EH (cell line): Measurements from ENCODE around the gene SASH3.

Experiments
- DNase-seq: peaks from one replicate; pipeline ENCODE4 v3.0.0-alpha.2; 2015; ENCODE audit warnings: low read depth

The SASH3 gene

DNA sequence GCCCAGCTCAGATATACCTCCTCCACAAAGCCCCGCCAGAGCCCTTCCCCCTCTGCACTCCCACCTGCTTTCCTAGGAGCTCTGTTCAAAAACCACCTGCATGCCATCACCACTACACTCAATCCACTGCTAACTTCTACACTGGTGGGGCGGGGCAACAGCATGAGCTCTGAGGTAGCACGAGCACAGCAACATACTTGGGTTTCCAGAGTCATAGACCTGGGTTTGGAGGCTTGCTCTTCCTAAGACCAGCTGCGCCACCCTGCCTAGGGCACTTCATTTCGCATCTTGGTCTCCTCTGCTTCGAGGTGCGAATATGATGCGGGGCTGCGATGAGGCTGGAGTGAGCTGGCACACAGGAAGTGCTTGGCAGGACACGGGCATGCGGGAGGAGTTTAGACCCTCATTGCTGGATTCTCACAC, 3.6 kb downstream of the SASH3 start:
- no peak for DNase-seq

GRCh38 chrX:129784371-129784770, 4.6 kb downstream of the SASH3 start:
- no peak for DNase-seq

- no peak for DNase-seq
These were observed 5.6 kb downstream of the SASH3 start for GRCh38 chrX:129785160-129785947.

DNA sequence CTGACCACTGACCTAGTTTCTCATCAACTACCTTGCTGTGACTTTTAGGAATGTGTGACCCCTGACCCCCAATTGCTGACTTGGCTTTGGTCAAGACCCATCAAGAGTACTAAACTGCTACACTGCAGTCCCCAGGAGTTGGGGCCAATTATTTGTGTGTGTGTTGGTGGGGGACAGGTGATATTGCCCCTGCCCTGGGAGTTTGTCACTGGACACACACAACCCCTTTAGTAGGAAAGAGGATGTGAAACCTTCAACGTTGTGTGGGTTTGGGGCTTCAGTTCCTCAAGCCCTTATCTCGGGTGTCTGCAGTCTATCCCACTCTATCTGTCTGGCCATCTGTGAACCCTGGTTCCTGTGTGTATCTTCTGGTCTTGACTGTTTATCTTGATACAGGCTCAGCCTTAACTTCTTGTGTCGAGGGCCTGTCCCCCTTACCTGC, 6.5 kb downstream of the SASH3 start:
- DNase-seq: no peak

DNA sequence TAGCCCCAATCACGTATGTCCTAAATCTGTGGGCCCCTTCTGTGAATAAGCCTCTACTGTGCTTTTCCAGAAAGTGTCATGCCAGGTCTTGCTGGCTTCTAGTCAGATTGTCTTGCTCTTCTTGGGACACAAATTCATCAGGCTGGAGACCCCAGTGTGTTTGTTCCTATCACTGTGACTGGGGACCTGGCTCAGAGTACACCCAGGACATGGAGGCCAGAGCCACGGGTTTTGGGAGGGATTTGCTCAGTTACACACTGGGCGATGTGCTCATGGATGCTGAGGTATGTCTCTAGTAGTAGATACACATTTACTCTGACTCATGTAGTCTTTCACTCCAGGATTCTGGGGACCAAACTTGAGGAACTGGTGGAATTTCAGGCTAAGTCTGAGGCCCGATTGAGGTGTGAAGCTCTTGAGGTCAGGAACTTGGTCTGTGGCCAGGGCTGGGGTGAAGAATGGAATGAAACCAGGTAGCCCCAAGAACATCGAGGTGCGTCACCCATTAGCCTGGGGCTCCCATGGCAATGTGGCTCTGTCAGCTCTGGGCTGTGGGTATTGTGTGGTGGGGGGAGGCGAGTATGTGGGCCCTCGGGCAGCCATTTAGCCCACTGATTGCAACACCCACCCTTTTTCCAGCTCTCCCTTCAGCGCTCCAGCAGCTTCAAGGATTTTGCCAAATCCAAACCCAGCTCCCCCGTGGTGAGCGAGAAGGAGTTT, 7.7 kb downstream of the SASH3 start:
- no peak for DNase-seq

GRCh38 chrX:129788527-129788926, 8.8 kb downstream of the SASH3 start:
- DNase-seq: no peak

- no peak for DNase-seq
These were observed 10.4 kb downstream of the SASH3 start for GRCh38 chrX:129790146-129790545.

DNA sequence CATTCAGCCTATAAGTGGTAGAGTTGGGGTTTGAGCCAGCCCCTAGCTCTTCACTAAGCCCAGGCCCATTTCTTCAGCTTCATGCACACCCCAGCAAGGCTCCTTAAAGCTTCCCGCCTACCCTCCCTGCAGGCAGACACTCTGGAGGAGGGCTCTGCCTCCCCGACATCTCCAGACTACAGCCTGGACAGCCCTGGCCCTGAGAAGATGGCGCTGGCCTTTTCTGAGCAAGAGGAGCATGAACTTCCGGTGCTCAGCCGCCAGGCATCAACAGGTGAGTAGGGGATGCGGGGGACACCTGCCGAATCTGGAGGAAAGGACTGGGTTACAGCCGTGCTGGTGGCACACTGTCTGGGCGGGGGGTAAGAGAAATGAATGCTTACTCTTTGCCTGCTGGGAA, 11.1 kb downstream of the SASH3 start:
- DNase-seq: no peak

GRCh38 chrX:129791336-129791735, 11.6 kb downstream of the SASH3 start:
- no peak for DNase-seq

- DNase-seq: no peak
These were observed 12.3 kb downstream of the SASH3 start for GRCh38 chrX:129791961-129792570.

DNA sequence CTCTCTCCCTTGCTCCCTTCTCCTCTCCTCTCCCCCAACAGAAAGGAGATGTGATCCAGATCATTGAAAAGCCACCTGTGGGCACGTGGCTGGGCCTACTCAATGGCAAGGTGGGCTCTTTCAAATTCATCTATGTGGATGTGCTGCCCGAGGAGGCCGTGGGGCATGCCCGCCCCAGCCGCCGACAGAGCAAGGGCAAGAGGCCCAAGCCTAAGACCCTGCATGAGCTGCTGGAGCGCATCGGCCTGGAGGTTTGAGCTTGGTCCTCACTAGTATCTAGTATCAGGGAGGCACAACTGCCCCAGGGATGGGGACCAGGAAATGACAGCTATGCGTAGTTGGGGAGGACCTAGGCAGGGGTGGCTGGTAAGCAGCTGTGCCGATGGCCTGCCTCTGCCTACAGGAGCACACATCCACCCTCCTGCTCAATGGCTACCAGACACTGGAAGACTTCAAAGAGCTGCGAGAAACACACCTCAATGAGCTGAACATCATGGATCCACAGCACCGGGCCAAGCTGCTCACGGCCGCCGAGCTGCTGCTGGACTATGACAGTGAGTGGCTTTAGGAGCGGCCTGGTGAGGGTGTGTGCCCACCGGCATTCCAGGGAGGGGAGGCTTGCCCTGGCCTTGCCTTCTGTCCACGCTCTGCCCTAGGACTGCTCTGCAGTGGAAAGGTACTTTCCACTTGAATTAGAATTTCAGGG, 13.0 kb downstream of the SASH3 start:
- DNase-seq: no peak

- no peak for DNase-seq
These were observed 13.9 kb downstream of the SASH3 start for GRCh38 chrX:129793604-129794191.

GRCh38 chrX:129795584-129795983, 15.8 kb downstream of the SASH3 start:
- no peak for DNase-seq

DNA sequence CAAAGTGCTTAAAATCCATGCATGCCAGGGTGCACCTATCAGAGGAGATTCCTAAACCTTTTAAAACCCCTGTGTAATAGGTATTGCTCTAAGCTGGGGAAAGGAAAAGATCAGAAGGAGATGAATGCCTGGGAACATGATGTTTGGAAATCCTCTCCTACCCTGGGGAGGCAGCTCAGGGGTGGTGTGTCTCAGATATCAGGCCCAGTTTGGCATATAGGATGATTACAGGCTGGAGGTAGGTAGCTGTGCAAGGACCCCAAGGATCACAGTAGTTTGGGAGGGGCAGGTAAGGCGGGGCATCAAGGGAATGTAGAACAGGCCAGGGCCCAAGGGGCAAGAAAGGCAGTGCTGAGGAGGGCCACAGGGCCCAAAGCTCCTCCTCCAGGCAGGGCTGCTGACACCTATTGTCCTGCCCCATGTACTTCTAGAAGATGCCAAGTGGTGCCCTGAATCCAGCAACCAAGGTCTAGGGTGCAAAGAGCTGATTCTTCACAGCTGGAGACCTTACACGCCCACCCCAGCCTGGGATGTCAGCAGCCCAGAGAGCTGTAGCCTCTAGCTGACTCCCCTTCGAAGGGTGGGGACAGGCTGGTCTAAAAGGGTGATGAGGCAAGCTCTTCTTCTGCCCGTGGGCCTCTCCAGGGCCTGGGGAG, 17.6 kb downstream of the SASH3 start:
- no peak for DNase-seq

DNA sequence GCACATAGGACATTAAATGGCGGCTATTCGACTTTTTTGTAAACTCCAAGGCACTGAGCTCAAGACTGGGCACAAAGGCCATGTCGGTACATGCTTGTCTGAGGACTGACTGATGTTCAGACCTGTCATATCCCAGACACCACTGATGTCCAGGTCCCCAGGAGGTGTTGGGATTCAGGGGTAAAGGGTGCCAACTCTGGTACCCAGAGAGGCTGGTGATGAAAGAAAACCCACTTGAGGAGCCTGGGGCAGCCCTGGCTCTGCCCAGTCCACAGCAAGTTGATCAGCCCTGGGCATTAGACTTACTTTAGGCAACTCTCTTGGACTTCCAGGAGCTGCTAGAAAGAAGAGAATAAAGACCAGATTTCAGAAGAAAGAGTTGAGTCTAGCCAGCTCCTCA, 18.7 kb downstream of the SASH3 start:
- no peak for DNase-seq

- no peak for DNase-seq
These were observed 19.1 kb downstream of the SASH3 start for GRCh38 chrX:129798888-129799287.

DNA sequence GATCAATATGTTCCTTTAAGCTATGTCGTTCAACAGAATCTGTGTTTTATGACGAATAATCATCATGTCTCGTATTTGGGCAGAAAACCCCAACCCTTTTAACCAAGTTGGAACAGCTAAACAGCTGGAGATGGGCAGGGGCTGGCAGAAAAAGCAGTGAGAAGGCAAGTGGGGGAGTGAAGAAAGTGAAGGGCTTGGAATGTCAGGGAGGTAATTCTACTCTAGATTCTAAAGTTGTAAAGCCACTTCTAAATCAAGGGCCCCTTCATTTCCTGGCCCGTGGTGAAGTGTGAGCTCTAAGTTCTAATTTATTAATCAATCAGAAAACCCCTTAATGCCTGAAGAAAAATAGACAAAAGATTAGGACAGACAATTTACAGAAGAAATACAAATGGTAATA, 20.4 kb downstream of the SASH3 start:
- DNase-seq: no peak

- no peak for DNase-seq
These were observed 23.1 kb downstream of the SASH3 start for GRCh38 chrX:129802863-129803262.

- no peak for DNase-seq
These were observed 25.1 kb downstream of the SASH3 start for GRCh38 chrX:129804806-129805205.

GRCh38 chrX:129808158-129808828, 28.5 kb downstream of the SASH3 start:
- DNase-seq: no peak
